HG03520 (cell line): ENCODE results near the gene SRCAP.
A peak's percentile ranks its signal among the peaks of the same experiment; 100 is the strongest.

Experiments used
- ATAC-seq: cut with Tn5 transposase; IDR thresholded peaks from one replicate; pipeline ENCODE4 v1.9.1; 2021; ENCODE audit warnings: mild to moderate bottlenecking, moderate library complexity; ENCODE audit not compliant: unreplicated experiment

Gene SRCAP

DNA sequence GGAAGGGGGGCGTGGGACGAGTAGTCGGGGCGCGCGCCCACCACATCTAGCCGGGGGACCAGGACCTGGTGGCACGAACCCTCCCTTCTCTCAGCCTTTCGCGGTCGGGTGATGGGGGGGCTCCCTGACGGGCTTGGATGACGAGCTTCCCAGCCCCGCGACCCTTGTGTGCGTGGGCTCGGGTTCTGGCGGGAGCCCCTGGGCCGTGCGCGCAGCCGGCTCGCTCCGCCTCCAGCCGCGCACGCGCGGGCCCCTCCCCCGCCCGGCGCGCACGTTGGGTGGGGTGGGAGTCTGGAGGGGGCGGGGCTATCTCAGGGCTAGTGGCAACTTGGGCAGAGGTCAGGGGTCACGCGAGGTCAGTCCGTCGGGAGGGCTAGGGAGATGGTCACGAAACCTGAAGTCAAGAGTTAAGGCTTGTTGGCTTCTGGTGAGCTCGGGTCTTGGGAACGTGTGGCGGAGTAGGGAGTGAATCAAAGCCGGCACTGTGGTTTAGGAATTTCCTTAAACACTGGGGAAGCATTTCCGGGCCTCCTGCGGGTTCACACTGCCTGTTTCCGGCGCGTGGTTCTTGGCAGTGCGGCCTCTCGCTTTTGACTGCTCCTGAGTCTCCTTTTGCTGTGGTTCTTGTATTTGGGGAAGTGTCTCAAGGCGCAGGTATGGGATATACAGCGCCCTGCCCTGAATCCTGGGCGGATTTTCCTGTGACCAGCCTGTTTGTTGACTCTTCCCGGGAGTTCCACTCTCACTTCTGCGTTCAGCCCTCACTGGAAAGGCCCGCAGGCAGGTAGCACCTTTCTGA is at the start of gene SRCAP:
SRCAP (plus strand) TSS at position 356 of the 799 bp plus-strand sequence. CDS start 1,654 bp downstream, outside the sequence.
- ATAC-seq: peak; percentile 27

GRCh38 chr16:30649725-30650368 is 49.1 kb upstream of the SRCAP start:
- no peak for ATAC-seq

- ATAC-seq: peak; percentile 63
These were observed 48.4 kb upstream of the SRCAP start, which contains the start of gene PRR14 for GRCh38 chr16:30650369-30651123. PRR14 (plus strand) TSS chr16:30650960; CDS start chr16:30651646, 686 bp downstream.

DNA sequence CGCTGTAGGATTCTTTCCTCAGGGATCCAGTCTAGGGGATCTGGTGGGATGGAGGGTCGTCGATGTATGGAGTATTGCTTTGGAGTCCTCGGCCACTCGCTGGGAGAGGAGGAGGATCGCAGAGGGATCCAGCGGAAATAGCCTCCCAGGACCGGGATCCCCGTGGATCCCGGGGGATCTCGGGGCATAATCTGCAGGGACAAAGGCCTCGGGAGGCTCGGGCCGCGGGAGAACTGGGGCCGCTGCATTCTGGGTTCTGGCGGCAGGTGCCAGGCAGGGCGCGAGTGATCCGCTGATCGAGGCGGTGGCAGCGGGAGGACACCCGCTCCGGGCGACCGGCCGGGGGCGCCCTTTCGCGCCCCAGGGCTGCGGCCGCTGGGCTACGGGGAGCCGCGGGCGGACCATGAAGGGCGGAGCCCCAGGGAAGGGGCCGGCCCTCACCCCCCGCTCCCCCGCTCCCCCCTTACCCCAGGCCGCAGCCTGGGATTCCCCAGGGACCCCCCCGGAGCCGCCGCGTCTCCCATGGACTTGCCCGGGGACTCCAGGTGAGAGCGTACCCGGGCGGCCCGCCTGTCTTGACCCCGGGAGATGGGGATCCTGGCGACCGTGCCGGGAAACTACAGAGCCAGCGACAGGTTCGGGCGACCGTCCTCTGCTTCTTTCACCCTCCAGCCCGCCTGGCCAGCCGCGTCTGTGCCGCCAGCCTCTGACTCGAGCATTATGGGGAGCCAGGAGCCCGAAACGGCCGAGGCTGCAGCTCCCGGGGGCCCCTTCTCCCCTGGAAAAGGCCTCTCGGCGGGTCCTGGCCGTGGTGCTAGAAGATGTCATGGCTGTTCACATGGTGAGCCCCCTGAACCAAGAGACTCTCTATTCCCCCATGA is 47.6 kb upstream of the SRCAP start:
- ATAC-seq: peak; percentile 43

DNA sequence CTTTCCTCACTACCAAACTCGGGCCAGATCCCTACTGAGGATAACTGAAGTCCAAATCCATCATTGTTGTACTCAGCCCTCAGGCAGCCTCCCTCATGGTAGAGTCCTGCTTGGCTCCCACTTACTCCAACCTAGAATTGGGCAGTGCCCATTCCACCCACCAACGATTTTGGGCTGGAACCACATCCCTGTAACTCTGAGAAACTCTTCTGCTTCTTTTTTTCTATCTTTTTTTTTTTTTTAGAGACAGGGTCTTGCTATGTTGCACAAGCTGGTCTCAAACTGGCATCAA is 47.0 kb upstream of the SRCAP start:
- ATAC-seq: no peak

DNA sequence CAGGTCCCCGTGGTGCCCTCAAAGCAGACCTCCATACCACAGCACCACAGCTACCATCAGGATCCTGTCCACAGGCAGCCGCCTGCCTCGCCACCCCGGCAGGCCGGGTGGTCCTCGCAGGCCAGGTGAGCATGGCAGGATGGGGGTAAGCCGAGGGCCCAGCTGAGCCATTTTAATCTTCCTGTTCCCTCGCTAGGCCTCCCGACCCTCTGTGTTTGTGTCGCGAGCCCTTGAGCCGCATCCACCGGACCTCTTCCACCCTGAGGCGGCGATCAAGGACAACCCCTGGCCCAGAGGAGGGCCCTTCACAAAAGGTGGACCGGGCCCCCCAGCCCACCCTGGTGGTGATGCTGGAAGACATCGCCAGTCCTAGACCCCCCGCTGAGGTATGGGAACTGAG is 46.3 kb upstream of the SRCAP start:
- no peak for ATAC-seq

DNA sequence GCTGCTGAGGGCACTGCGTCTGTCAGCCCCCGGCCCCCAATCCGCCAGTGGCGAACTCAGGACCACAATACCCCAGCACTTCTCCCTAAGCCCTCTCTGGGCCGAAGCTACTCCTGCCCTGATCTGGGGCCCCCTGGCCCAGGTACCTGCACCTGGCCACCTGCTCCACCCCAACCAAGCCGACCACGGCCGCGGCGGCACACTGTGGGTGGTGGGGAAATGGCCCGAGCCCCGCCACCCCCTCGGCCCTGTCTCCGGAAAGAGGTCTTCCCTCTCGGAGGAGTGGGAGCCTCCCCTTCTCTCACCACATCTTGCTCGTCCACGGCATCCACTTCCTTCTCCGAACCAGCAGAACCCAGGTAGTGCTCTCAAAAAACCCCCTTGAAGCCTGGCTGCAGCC is 44.1 kb upstream of the SRCAP start:
- no peak for ATAC-seq

- no peak for ATAC-seq
These were observed 43.1 kb upstream of the SRCAP start for GRCh38 chr16:30655815-30656347.

GRCh38 chr16:30656388-30656787 is 42.6 kb upstream of the SRCAP start:
- no peak for ATAC-seq

- no peak for ATAC-seq
These were observed 41.8 kb upstream of the SRCAP start for GRCh38 chr16:30656974-30657865.

DNA sequence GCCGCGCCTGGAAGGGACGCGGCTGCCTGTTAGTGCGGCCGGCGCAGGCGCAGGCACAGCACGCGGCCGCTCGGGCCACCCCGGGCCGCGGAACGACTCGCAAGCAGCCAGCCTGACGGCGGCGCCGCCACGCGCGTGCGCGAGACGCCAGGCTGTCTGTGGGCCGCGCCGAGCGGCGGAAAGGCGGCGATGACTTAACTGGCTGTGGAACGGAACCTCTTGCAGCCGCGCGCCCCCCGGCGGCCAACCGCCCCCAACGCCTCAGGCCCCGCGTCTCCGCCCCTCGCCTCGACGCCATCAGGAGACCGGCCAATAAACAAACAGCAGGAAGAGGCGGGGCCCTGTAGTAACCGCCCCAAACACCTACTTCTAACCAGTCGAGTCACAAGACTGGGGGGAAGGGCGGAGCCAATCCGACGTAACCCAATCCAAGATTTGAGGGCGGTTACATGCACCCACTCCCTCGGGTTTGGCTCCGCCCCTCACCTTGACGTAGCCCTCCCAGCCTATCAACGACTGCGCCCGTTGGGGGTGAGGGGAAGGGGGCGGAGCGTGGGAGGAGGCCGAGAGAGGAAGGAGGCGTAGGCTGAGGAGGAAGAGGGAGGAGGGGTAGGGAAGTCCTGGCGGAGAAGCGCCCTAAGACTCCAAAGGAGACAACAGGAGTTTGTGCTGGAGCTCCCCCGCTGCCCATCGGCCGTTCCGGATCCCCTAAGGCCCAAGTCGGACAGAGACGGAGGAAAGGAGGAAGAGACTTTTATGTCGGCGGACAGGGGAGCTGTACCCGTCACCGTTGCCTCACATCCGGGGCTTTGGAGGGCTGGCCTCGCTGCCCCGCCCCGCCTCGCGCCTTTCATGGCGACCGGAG is 40.9 kb upstream of the SRCAP start, which contains the start of gene FBRS:
FBRS (plus strand) TSS at position 566 of the 865 bp plus-strand sequence. CDS start 1,088 bp downstream, outside the sequence.
- ATAC-seq: peak; percentile 64

GRCh38 chr16:30658731-30659506 is 40.1 kb upstream of the SRCAP start:
- peak; percentile 23 for ATAC-seq

DNA sequence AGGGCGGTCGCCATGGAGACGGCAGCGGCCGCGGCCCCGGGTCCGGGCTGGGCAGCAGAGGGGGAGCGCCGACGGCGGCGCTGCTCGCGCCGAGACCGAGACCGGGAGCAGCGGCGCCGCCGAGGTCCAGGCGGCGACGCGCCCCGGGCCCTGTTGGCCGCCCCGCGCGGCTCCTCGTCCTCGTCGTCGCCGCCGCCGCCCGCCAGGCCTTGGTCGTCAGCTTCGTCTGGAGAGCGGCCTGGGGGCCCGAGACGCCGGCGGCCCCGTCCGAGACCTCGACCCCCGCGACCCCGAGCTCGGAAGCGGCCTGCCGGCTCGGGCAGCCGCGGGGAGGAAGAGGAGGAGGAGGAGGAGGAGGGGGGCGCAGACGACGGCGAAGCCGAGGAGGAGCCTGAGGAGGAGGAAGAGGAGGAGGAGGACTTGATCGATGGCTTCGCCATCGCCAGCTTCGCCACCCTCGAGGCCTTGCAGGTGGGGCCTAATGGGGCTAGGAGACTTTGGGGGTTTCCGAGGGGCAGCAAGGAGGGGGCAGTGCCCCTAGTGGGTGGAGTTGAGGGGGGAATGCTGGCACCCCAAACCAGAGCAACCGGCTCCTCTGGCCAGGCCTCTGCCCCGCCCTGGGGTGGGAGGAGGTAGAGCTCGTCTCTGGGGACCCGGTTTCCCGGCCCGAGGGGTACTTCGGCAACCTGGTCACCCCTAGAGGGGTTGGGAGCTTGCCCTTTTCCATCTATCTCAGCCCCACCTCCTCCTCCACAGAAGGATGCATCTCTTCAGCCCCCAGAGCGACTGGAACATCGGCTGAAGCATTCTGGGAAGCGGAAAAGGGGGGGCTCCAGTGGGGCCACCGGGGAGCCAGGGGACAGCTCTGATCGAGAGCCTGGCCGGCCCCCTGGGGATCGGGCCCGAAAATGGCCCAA is 39.2 kb upstream of the SRCAP start:
- ATAC-seq: no peak

- ATAC-seq: no peak
These were observed 38.3 kb upstream of the SRCAP start for GRCh38 chr16:30660424-30661261.

DNA sequence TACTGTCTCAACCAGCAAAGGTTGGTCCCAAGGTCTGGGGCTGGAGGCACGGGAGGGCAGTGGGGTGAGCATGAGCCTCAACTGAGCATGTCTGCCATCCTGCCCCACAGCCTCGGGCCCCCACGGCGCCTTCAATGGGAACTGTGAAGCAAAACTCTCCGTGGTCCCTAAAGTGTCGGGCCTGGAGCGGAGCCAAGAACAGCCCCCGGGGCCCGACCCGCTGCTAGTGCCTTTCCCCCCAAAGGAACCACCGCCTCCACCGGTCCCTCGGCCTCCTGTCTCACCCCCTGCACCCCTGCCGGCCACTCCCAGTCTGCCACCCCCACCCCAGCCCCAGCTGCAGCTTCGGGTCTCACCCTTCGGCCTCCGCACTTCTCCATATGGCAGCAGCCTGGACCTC is 36.5 kb upstream of the SRCAP start:
- no peak for ATAC-seq

DNA sequence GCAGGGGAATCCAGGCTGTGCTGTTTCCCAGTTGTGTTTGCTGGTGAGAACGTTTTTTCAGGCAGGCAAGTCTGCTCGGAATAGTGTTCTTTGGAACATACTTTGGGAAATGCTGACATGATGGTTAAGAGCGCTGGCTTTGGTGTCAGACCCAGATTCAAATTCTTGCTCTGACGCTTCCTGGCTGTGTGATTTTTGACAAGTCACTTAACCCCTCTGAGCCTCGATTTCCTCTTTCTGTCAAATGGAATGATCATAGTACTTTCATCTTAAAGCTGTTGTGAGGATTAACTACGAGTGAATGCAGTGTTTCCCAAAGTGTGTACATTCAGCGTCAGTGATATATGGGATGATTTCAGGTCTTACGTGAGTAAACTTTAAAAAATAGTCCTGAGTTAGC is 35.9 kb upstream of the SRCAP start:
- no peak for ATAC-seq
